IPS DF 19.7 (cell line): ENCODE results near the gene PTPRQ.

Experiments used
- DNase-seq: peaks from one replicate; pipeline ENCODE4 v3.0.0-alpha.2; 2013; ENCODE audit warnings: low read depth, low spot score

Gene PTPRQ

DNA sequence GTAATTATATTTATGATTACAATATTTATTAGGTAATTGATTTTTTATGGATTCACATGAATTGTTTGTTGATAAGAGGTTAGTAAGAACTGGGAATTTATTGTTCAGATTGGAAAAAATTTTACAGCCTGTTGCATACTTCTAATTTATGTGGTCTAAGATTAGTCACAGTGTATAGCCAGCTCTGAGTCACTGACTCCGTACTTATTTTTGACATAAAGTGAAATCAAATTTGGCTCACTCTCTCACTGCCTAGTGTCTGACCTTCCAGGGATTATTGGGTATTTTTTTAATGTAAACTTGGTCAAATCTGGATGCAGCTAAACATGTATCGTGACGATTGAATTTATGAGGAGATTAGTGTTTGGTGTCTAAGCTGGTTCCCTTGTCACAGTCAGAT, 109.3 kb downstream of the PTPRQ start:
- no peak for DNase-seq

DNA sequence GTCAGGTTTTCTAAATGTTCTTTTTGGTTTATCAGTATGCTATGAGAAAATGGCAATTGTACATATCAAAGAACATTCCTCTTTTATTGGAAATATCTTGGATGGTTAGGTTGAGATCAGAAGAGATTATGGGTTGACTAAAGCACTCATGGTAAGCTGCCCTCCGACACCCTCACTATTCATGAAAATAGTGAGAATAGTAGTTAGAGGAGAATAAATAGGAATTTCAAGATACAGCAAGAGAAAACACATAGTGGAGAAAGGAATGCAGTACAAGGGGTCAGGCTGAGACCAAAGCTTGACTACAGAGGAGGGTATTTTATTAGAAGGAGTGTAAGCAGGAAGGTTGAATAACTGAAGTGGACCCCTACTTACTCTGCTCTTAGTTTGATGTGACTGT, 112.5 kb downstream of the PTPRQ start:
- DNase-seq: no peak

DNA sequence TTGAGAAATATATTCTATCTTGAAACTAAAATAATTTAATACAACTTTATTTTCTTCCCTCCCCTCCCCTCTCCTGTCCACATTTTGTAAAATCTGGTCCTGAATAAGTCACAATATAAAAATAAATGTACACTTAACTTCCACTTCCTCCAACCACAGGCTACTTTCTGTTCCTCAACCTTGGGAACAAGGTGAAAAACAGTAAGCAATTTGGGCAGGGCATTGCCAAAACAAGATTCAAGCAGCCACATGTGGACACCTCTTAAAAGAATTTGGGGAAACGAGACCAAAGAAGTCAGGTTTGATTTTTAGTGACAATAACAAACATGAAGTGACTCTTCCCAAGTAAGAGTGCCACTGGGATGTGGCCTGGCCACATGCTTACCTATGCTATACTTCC, 115.7 kb downstream of the PTPRQ start:
- DNase-seq: no peak

- DNase-seq: no peak
Observed at GRCh38 chr12:80565271-80565670, 121.2 kb downstream of the PTPRQ start.

- no peak for DNase-seq
Observed at GRCh38 chr12:80567401-80567800, 123.4 kb downstream of the PTPRQ start.

DNA sequence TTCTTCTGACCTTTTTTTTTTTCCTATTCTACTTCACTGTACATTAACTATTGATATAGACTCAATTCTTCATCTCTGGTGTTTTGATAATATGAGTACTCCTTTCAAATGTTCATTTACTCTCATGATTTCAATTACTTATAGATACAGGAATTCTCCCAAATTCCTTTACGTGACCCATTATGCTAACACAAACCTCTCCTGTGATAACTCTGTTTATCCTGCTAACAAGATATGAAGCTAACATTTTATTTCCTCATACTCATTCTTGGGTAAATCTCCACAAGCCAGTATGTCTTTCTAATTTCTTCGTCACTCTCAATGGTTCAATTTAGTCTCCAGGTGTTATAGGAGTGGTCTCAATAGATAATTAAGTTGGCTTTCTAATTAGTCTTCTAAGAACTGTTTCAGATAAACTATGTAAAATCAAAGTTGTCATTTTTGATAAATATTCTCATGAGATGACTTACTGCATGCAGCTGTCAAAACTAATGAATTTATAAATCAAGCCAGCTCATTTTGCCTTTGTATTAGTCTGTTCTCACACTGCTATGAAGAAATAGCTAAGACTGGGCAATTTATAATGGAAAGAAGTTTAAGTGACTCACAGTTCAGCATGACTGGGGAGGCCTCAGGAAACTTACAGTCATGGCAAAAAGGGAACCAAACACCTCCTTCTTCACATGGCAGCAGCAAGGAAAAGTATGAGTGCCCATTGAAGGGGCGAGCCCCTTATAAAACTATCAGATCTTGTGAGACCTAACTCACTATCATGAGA, 132.8 kb downstream of the PTPRQ start:
- no peak for DNase-seq

GRCh38 chr12:80580254-80580653, 136.2 kb downstream of the PTPRQ start:
- DNase-seq: no peak

DNA sequence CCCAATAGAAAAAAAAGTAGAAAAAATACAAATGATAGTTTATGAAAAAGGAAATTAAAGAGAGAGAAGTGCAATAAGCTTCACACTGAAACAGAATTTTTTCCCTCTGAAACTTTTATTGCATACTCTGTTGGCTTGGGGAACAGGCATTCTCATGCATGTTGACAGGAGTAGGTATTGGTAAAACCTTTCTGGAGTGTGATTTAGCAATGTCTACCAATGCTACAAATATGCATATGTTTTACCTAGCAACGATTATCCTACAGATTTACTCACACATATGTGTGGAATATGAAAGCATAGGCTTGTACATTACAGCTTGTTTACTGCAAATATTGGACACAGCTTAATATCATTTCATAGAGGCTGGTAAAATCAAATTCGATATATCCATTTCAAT, 137.7 kb downstream of the PTPRQ start:
- no peak for DNase-seq

DNA sequence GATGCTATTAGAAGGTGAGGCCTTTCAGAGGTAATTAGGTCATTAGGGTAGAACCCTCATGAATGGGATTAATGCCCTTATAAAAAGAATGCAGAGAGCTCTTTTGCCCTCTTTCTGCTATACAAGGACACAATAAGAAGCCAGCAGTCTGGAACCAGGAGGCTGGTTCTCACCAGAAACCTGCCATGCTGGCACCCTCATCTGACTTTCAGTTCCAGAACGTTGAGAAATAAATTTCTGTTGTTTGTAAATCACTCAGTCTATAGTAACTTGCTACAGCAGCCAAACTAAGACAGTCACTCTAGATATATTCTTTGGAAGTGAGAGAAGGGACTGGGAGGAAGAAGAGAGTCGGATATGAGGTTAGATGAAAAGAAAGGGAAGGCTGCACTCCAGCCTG, 138.4 kb downstream of the PTPRQ start:
- DNase-seq: no peak

- no peak for DNase-seq
Observed at GRCh38 chr12:80589077-80589476, 145.0 kb downstream of the PTPRQ start.

DNA sequence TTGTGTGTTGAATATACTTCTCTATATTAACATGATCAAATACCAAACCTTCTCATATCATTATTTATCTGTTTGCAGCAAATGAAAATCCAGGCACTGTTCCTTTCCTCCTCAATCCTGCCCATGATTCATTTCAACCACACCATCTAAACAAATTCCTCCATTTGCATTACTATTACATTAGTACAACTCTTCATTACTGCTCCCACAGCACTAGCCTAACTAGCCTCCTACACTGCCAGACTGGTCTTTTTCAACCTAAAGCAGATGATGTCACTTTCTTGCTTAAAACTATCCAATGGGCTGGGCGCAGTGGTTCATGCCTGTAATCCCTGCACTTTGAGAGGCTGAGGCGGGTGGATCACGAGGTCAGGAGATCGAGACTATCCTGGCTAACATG, 146.1 kb downstream of the PTPRQ start:
- no peak for DNase-seq

GRCh38 chr12:80593766-80594165, 149.7 kb downstream of the PTPRQ start:
- DNase-seq: no peak

DNA sequence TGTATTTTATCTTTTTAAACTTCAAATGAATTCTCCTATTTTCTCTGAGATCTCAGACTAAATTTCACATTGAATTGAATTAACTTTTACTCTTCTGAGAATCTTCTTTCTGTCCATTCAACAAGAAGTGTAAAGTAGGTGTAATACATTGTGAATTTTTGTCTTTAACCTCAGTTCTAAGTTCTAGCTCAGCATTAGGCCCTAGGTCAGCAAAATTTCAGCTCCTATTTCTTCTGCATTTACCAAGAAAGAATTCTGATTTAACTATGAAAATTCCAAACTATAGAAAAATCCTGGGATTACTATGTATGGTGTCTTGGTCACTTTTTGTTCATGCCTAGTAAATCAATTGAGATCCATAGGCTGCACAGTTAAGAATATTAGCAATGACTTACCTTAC, 152.5 kb downstream of the PTPRQ start:
- DNase-seq: no peak

DNA sequence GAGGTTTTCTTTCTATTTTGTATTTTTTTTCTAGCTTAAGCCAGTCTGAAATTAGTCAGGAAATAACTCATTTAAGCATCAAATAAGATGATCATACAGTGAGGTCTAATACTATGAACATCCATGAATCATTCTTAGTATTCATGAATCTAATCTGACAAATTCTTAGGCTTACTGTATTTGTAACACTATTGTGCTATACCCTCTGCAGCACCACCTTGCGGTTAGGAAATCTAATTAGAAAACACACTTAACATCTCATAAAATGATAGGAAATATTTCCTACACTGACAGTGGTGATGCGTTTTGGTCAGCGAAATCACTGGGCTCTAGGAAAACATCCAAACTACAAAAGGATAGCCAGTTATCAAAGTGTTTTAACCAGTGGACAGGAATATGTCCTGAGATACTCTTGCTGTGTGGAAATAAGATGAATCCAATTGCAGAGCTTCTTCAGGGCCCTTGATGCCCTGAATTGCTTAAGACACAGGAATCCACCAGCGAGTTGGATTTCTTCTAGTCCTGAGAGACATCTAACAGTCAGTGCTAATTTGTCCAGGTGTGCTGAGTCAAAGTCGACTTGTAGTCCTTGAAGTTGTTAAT, 154.1 kb downstream of the PTPRQ start:
- no peak for DNase-seq

GRCh38 chr12:80602455-80602854, 158.4 kb downstream of the PTPRQ start:
- DNase-seq: no peak

GRCh38 chr12:80607361-80608135, 163.5 kb downstream of the PTPRQ start:
- no peak for DNase-seq

- DNase-seq: no peak
Observed at GRCh38 chr12:80617733-80618132, 173.7 kb downstream of the PTPRQ start.

- DNase-seq: no peak
Observed at GRCh38 chr12:80620281-80620680, 176.2 kb downstream of the PTPRQ start.

- DNase-seq: no peak
Observed at GRCh38 chr12:80622271-80622670, 178.2 kb downstream of the PTPRQ start.

DNA sequence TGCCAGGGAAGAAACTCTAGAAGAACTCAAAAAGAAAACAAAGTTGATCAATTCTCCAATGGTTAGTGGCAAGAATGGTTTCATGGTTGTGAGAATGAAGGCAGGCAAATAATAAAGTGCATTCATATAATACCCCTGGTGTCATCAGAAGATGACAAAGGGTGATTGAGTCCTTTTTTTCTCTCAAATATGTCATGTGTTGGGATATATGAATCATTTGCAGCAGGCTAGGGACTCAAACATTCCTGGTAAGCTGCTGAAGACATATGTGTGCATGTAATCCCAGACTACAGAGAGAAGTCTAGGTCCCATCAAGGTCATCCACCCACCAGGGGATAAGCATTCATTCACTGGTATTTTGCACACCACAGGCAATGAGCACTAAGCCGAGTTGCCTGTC, 181.0 kb downstream of the PTPRQ start:
- no peak for DNase-seq

DNA sequence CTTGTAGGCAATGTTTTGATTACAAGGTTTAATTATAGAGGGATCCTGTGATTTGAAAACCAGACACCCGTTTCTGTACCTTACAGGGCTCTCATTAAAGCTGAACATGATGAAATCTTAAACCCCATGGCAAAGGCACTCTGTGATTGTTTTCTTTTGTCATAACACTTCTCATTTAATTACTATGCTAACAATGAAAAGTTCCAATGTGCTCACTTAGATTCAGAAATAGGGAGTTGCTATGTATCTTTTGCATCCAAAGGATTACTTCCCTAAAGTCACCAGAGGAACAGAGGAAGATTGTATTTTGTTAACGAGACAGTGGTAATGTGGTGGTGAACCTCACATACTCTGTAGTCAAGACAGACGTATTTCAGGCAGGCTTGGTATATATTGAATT, 181.9 kb downstream of the PTPRQ start:
- DNase-seq: no peak

GRCh38 chr12:80627782-80628181, 183.7 kb downstream of the PTPRQ start:
- no peak for DNase-seq

DNA sequence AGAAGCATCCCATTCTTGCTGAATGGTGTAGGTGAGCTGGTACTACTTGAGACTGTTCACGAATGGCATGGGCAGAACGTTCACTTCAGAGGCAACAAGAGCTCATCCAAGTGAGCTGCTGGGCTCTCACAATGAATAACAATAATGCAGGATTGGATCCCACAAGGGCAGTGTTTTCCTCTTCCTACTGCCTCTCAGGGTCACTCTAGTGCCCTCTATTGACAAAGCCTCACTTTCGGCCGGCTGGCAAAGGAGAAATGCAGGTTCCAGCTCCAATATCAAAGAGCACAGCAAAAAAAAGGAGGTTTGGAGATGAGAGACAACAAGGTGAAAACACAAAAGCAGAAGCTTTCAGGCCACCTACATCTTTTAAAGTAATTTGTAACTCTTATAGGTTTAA, 188.8 kb downstream of the PTPRQ start:
- DNase-seq: peak; percentile 54
